ENCODE results near the gene TMA7B.

- TF ChIP-seq EZH2phosphoT487 (IDR thresholded peaks at IDR 0.05; ENCODE audit: low read depth) (no peak), CTCF (IDR thresholded peaks at IDR 0.05; ENCODE audit: low read depth, low read length) (no peak)
These were observed 50.5 kb downstream of the TMA7B start for GRCh38 chr22:40010746-40011145.
